ENCODE measurements around the gene HEXA. TPM values are rescaled to one million over a fixed set of nuclear protein-coding genes. Genes with fewer than 3 reads are reported as not detected.
"Not testable (repeated sequence)": the region's sequence is repeated elsewhere in the genome, so short reads cannot be mapped to it uniquely, and the experiment has no call there.

HEXA gene
- total and polyA plus RNA-seq, 9 of the 15 experiments (the other 6 are each of a cell fraction or from before 2014, with no cell fraction given), result 22.2 to 136 (median 68.9) TPM

- in situ Hi-C loops (cut with MboI); H3K9me1 ChIP-seq (ENCODE audit: control insufficient read depth, insufficient read depth, low read length); H3K79me2 ChIP-seq (ENCODE audit: control insufficient read depth, insufficient read depth, low read length); H2AFZ ChIP-seq (ENCODE audit: low read depth, low read length); H3K27me3 ChIP-seq (ENCODE audit: control insufficient read depth in 2 of 2, insufficient read depth in 2 of 2, low read length in 2 of 2); BruUV-seq (replicated peaks); H3K4me2 ChIP-seq (ENCODE audit: insufficient read depth, low read length); H3K9me3 ChIP-seq (replicated peaks; ENCODE audit: control insufficient read depth, insufficient read depth, low read depth, low read length); POLR2A ChIA-PET; H3K4me3 ChIP-seq; H3K36me3 ChIP-seq (ENCODE audit: control insufficient read depth, insufficient read depth, low read length); ATAC-seq; H3K27ac ChIP-seq (ENCODE audit: extremely low read depth, low read depth, low read length); DNase-seq (ENCODE audit: extremely low read depth in 1 of 4, low spot score in 3 of 4); FAIRE-seq; H4K20me1 ChIP-seq (replicated peaks; ENCODE audit: control insufficient read depth, insufficient read depth, low read length); H3K9ac ChIP-seq (ENCODE audit: insufficient read depth in 1 of 2, low read depth in 2 of 2, low read length in 2 of 2); intact Hi-C loops (cut with micrococcal nuclease); H3K4me1 ChIP-seq (replicated peaks in 1 of 2; ENCODE audit: control insufficient read depth in 2 of 2, insufficient read depth in 2 of 2, low read length in 2 of 2): not testable (repeated sequence)
- CTCF ChIA-PET (ENCODE audit: low intra/inter-chr PET ratio), result interaction anchor here (0.6 kb wide), 1 partner anchor 17 kb away, joined by 3 read pairs; no protein-coding TSS in a partner anchor
- WGBS (ENCODE audit: insufficient coverage, low coverage, missing lambda C conversion rate), result no CpG with 5 or more reads among the region's 3 CpGs
Measured at GRCh38 chr15:72419768-72420167, 44.0 kb upstream of the HEXA start.

- Histone ChIP-seq H3K9me1 (ENCODE audit: control insufficient read depth, insufficient read depth, low read length) (no peaks in the 10 kb centered on the region), H2AFZ (ENCODE audit: low read depth, low read length) (no peak overlapping the region), H3K27ac (ENCODE audit: extremely low read depth, low read depth, low read length) (no peak overlapping the region), H3K9me3 (replicated peaks; ENCODE audit: control insufficient read depth, insufficient read depth, low read depth, low read length) (no peaks in the 10 kb centered on the region), H3K9ac (ENCODE audit: insufficient read depth in 1 of 2, low read depth in 2 of 2, low read length in 2 of 2) (no peak overlapping the region), H4K20me1 (replicated peaks; ENCODE audit: control insufficient read depth, insufficient read depth, low read length) (no peaks in the 10 kb centered on the region), H3K4me3 (no peak overlapping the region), H3K36me3 (ENCODE audit: control insufficient read depth, insufficient read depth, low read length) (no peaks in the 10 kb centered on the region), H3K4me1 (replicated peaks in 1 of 2; ENCODE audit: control insufficient read depth in 2 of 2, insufficient read depth in 2 of 2, low read length in 2 of 2) (no peaks in the 10 kb centered on the region), H3K27me3 (ENCODE audit: control insufficient read depth in 2 of 2, insufficient read depth in 2 of 2, low read length in 2 of 2) (peaks cover 0 to 4% of the 10 kb centered on the region in 2 experiments; a peak in 1 of 5 replicates), H3K4me2 (ENCODE audit: insufficient read depth, low read length) (no peak overlapping the region), H3K79me2 (ENCODE audit: control insufficient read depth, insufficient read depth, low read length) (no peaks in the 10 kb centered on the region)
- DNase-seq (ENCODE audit: extremely low read depth in 1 of 4, low spot score in 3 of 4) (no peak), ATAC-seq (no peak), FAIRE-seq (no peak)
- intact Hi-C loops (cut with micrococcal nuclease) (no loop called here), in situ Hi-C loops (cut with MboI) (no loop called here)
- CTCF ChIA-PET (ENCODE audit: low intra/inter-chr PET ratio), result no interaction called here
- BruUV-seq (replicated peaks), result no TSS peak
- 0% methylated on average over 2 of the region's 2 CpGs for WGBS (ENCODE audit: insufficient coverage, low coverage, missing lambda C conversion rate)
- POLR2A ChIA-PET, result no interaction called here
- TF ChIP-seq OTX1 (CRISPR knock-in tag; IDR thresholded peaks at IDR 0.05), result no peak
- no peak for TF ChIP-seq TAF15 (IDR thresholded peaks at IDR 0.05; ENCODE audit: low read depth, low read length)
- TF ChIP-seq ZBTB26 (CRISPR knock-in tag; IDR thresholded peaks at IDR 0.05), result no peak
- no peak for TF ChIP-seq SLC30A9 (CRISPR knock-in tag; IDR thresholded peaks at IDR 0.05)
- no peak for TF ChIP-seq DEAF1 (CRISPR knock-in tag; IDR thresholded peaks at IDR 0.05)
- TF ChIP-seq RFX1 (IDR thresholded peaks at IDR 0.05), result no peak
- no peak for TF ChIP-seq CBX2 (IDR thresholded peaks at IDR 0.05; ENCODE audit: insufficient read depth, low read length, poor library complexity, severe bottlenecking)
- TF ChIP-seq HNRNPLL (IDR thresholded peaks at IDR 0.05; ENCODE audit: low read depth, low read length, poor library complexity, severe bottlenecking), result no peak
- TF ChIP-seq STAT6 (CRISPR knock-in tag; IDR thresholded peaks at IDR 0.05), result no peak
- no peak for TF ChIP-seq ZNF232 (CRISPR knock-in tag; IDR thresholded peaks at IDR 0.05)
Measured at GRCh38 chr15:72415304-72415703, 39.5 kb upstream of the HEXA start.
